ENCODE results near the gene SMYD3.

SMYD3 gene

GRCh38 chr1:245873068-245873467 is 634.0 kb downstream of the SMYD3 start:
- no peak overlapping the region for H3K27ac ChIP-seq
- no peak for TF ChIP-seq CTCF (IDR thresholded peaks at IDR 0.05; ENCODE audit: low read depth, low read length, missing control alignments)
- in situ Hi-C loops (cut with HindIII; ENCODE audit: low pct_ligation_motif_present, low sequenced_read_pairs) = no loop called here
- no peaks in the 10 kb centered on the region for H3K36me3 ChIP-seq (replicated peaks)
- H3K27me3 ChIP-seq (replicated peaks) = no peaks in the 10 kb centered on the region
- DNase-seq = no peak
- H3K4me3 ChIP-seq (ENCODE audit: low read depth, low read length) = no peak overlapping the region

GRCh38 chr1:245872475-245872874 is 634.6 kb downstream of the SMYD3 start:
- Histone ChIP-seq H3K27me3 (replicated peaks) (no peaks in the 10 kb centered on the region), H3K36me3 (replicated peaks) (no peaks in the 10 kb centered on the region), H3K4me3 (ENCODE audit: low read depth, low read length) (no peak overlapping the region), H3K27ac (no peak overlapping the region)
- TF ChIP-seq CTCF (IDR thresholded peaks at IDR 0.05; ENCODE audit: low read depth, low read length, missing control alignments) = no peak
- no peak for DNase-seq
- in situ Hi-C loops (cut with HindIII; ENCODE audit: low pct_ligation_motif_present, low sequenced_read_pairs) = no loop called here

DNA sequence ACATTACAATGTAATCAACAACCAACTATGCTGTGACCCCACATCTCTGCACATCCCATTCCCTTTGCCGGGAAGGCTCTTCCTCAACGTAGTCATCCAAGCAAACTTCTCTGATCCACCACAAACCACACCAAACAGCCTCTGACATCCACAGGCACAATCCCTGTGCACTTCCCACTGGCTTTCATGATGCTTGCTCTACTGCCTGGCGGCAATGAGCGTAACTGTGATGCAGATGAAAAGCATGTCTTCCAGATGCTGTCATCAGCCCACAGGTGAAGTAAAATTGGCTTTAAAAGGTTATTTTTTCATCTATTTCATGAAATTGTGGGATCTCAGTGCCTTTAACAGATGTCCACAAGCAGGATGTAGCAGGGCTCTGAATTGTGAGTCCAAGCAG is 635.2 kb downstream of the SMYD3 start:
- DNase-seq = no peak
- in situ Hi-C loops (cut with HindIII; ENCODE audit: low pct_ligation_motif_present, low sequenced_read_pairs) = no loop called here
- TF ChIP-seq CTCF (IDR thresholded peaks at IDR 0.05; ENCODE audit: low read depth, low read length, missing control alignments) = no peak
- Histone ChIP-seq H3K4me3 (ENCODE audit: low read depth, low read length) (no peak overlapping the region), H3K27me3 (replicated peaks) (no peaks in the 10 kb centered on the region), H3K36me3 (replicated peaks) (no peaks in the 10 kb centered on the region), H3K27ac (no peak overlapping the region)

- in situ Hi-C loops (cut with HindIII; ENCODE audit: low pct_ligation_motif_present, low sequenced_read_pairs) = no loop called here
- H3K27ac ChIP-seq = no peak overlapping the region
- H3K4me3 ChIP-seq (ENCODE audit: low read depth, low read length) = no peak overlapping the region
- no peaks in the 10 kb centered on the region for H3K27me3 ChIP-seq (replicated peaks)
- no peaks in the 10 kb centered on the region for H3K36me3 ChIP-seq (replicated peaks)
- no peak for TF ChIP-seq CTCF (IDR thresholded peaks at IDR 0.05; ENCODE audit: low read depth, low read length, missing control alignments)
- DNase-seq = no peak
Observed at GRCh38 chr1:245871191-245871590, 635.9 kb downstream of the SMYD3 start.

GRCh38 chr1:245870698-245871097 is 636.4 kb downstream of the SMYD3 start:
- in situ Hi-C loops (cut with HindIII; ENCODE audit: low pct_ligation_motif_present, low sequenced_read_pairs) = no loop called here
- no peak for TF ChIP-seq CTCF (IDR thresholded peaks at IDR 0.05; ENCODE audit: low read depth, low read length, missing control alignments)
- H3K36me3 ChIP-seq (replicated peaks) = no peaks in the 10 kb centered on the region
- no peaks in the 10 kb centered on the region for H3K27me3 ChIP-seq (replicated peaks)
- DNase-seq = no peak
- H3K4me3 ChIP-seq (ENCODE audit: low read depth, low read length) = no peak overlapping the region
- H3K27ac ChIP-seq = no peak overlapping the region

DNA sequence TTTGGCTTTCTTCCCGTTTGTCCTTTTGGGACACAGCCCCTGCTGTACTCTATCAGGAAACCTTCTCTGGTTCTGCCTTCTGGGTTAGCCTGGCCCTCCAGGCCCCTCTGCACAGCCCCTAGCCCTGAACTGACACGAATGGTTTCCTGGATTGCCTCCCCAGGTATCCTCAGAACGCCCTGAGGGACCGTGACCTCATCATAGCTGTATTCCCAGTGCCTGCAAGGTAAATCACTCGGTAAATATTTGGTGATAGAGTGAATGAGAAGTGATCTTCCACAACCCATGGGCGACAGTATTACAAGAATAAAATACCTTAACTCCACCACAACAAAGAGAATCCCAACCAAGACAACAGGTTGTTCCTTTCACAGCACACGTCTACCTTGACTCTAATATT is 637.2 kb downstream of the SMYD3 start:
- no peak overlapping the region for H3K4me3 ChIP-seq (ENCODE audit: low read depth, low read length)
- in situ Hi-C loops (cut with HindIII; ENCODE audit: low pct_ligation_motif_present, low sequenced_read_pairs) = no loop called here
- no peak for TF ChIP-seq CTCF (IDR thresholded peaks at IDR 0.05; ENCODE audit: low read depth, low read length, missing control alignments)
- no peak for DNase-seq
- H3K27me3 ChIP-seq (replicated peaks) = no peaks in the 10 kb centered on the region
- no peaks in the 10 kb centered on the region for H3K36me3 ChIP-seq (replicated peaks)
- no peak overlapping the region for H3K27ac ChIP-seq
